ENCODE data around the gene STC2.

DNA sequence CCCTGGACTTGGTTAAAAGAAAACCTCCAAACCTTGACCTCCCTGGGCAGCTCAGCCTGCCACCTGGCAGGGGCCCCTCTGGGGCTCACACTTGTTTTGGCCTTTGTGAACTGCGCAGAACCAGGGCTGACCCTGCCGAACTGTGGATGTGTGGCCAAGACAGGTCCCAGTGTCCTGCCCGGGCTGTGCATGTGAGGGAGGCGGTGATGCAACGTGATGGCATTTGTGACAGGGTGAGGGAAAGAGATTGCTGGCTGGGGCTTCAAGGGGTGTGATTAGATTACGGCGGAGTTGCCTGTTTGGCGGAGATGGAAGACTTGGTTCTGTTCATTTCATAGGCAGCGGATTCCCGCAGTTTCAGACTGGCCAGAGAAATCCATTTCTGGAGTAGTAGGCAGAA is 62.8 kb downstream of the STC2 start:
- TF ChIP-seq CTCF (IDR thresholded peaks at IDR 0.05) = no peak
- TF ChIP-seq POLR2A (IDR thresholded peaks at IDR 0.05) = no peak
